GM18507 (cell line): ENCODE measurements around the gene CKM.
"Not testable (repeated sequence)": the region's sequence is repeated elsewhere in the genome, so short reads cannot be mapped to it uniquely, and the experiment has no call there.

ENCODE experiments used
- DNase-seq: peaks from one replicate; pipeline ENCODE4 v3.0.0; 2011; ENCODE audit warnings: low read depth; ENCODE audit not compliant: insufficient read length; ENCODE audit errors: extremely low spot score
- FAIRE-seq: peaks from 2 replicates; lab custom pipeline; 2011; peaks lifted over from hg19 to GRCh38; lab: Jason Lieb, UNC

The CKM gene

GRCh38 chr19:45298264-45298663 is 24.4 kb downstream of the CKM start:
- no peak for DNase-seq
- FAIRE-seq = no peak

- FAIRE-seq (no peak), DNase-seq (no peak)
Measured at GRCh38 chr19:45297674-45298073, 25.0 kb downstream of the CKM start.

GRCh38 chr19:45296355-45296754 is 26.3 kb downstream of the CKM start:
- DNase-seq (no peak), FAIRE-seq (no peak)

- no peak for FAIRE-seq
- DNase-seq = no peak
Measured at GRCh38 chr19:45295873-45296272, 26.8 kb downstream of the CKM start.

- FAIRE-seq (no peak), DNase-seq (no peak)
Measured at GRCh38 chr19:45294291-45295029, 28.2 kb downstream of the CKM start.

GRCh38 chr19:45293682-45294081 is 29.0 kb downstream of the CKM start:
- no peak for DNase-seq
- no peak for FAIRE-seq

- DNase-seq (no peak), FAIRE-seq (no peak)
Measured at GRCh38 chr19:45291834-45292233, 30.8 kb downstream of the CKM start.

- DNase-seq = no peak
- FAIRE-seq = no peak
Measured at GRCh38 chr19:45290381-45290931, 32.2 kb downstream of the CKM start.

- DNase-seq = no peak
- FAIRE-seq = peak; percentile 68
Measured at GRCh38 chr19:45283443-45284033, 39.1 kb downstream of the CKM start.

GRCh38 chr19:45280471-45280961 is 42.2 kb downstream of the CKM start:
- FAIRE-seq (no peak), DNase-seq (no peak)

GRCh38 chr19:45279587-45280192 is 43.0 kb downstream of the CKM start:
- no peak for FAIRE-seq
- no peak for DNase-seq

- no peak for FAIRE-seq
Measured at GRCh38 chr19:45278087-45278486, 44.6 kb downstream of the CKM start.

GRCh38 chr19:45276284-45276687 is 46.4 kb downstream of the CKM start:
- DNase-seq = no peak
- FAIRE-seq = no peak

More at GRCh38 chr19:45278087-45278486, 44.6 kb downstream of the CKM start:
- no peak for DNase-seq

- no peak for FAIRE-seq
- DNase-seq = no peak
Measured at GRCh38 chr19:45275370-45275971, 47.2 kb downstream of the CKM start.

GRCh38 chr19:45273521-45273855 is 49.2 kb downstream of the CKM start:
- FAIRE-seq (no peak), DNase-seq (no peak)

GRCh38 chr19:45271735-45272108 is 51.0 kb downstream of the CKM start:
- FAIRE-seq = no peak
- DNase-seq = no peak

GRCh38 chr19:45271098-45271734 is 51.5 kb downstream of the CKM start:
- DNase-seq (no peak), FAIRE-seq (no peak)

GRCh38 chr19:45269939-45270338 is 52.7 kb downstream of the CKM start:
- FAIRE-seq, DNase-seq: not testable (repeated sequence)

- FAIRE-seq (no peak), DNase-seq (no peak)
Measured at GRCh38 chr19:45267296-45267695, 55.4 kb downstream of the CKM start.

- no peak for DNase-seq
- no peak for FAIRE-seq
Measured at GRCh38 chr19:45265375-45265774, 57.3 kb downstream of the CKM start.
